ENCODE measurements around the gene SLC19A2. TPM values are rescaled to one million over a fixed set of nuclear protein-coding genes. Genes with fewer than 3 reads are reported as not detected.
A peak's percentile ranks its signal among the peaks of the same experiment; 100 is the strongest.
"Not testable (repeated sequence)": the region's sequence is repeated elsewhere in the genome, so short reads cannot be mapped to it uniquely, and the experiment has no call there.

SLC19A2 gene
- polyA plus RNA-seq, 1 donor from 2014 or later = 0.16 TPM

- Mint-ChIP-seq H3K27ac (no peak overlapping the region), H3K9me3 (no peaks in the 10 kb centered on the region), H3K4me1 (peaks cover 0 to 1% (median 0%) of the 10 kb centered on the region in 3 donors), H3K27me3 (no peaks in the 10 kb centered on the region), H3K4me3 (no peak overlapping the region), H3K36me3 (no peaks in the 10 kb centered on the region)
Observed at GRCh38 chr1:169517558-169518186, 31.9 kb upstream of the SLC19A2 start.

GRCh38 chr1:169515641-169516040 lies 29.9 kb upstream of the SLC19A2 start:
- H3K4me1 Mint-ChIP-seq = peaks cover 0 to 1% (median 0%) of the 10 kb centered on the region in 3 donors
- H3K4me3 Mint-ChIP-seq = no peak overlapping the region
- no peaks in the 10 kb centered on the region for H3K36me3 Mint-ChIP-seq
- H3K27me3 Mint-ChIP-seq = no peaks in the 10 kb centered on the region
- no peak overlapping the region for H3K27ac Mint-ChIP-seq
- H3K9me3 Mint-ChIP-seq = no peaks in the 10 kb centered on the region

GRCh38 chr1:169514566-169515270 lies 29.0 kb upstream of the SLC19A2 start:
- no peaks in the 10 kb centered on the region for H3K27me3 Mint-ChIP-seq
- no peaks in the 10 kb centered on the region for H3K9me3 Mint-ChIP-seq
- H3K4me1 Mint-ChIP-seq = peaks cover 0 to 1% (median 0%) of the 10 kb centered on the region in 3 donors
- no peak overlapping the region for H3K4me3 Mint-ChIP-seq
- H3K27ac Mint-ChIP-seq = no peak overlapping the region
- no peaks in the 10 kb centered on the region for H3K36me3 Mint-ChIP-seq

- no peak overlapping the region for H3K4me3 Mint-ChIP-seq
- no peak overlapping the region for H3K27ac Mint-ChIP-seq
- H3K9me3 Mint-ChIP-seq = no peaks in the 10 kb centered on the region
- H3K36me3 Mint-ChIP-seq = no peaks in the 10 kb centered on the region
- peaks cover 3 to 7% (median 6%) of the 10 kb centered on the region in 3 donors for H3K4me1 Mint-ChIP-seq
- no peaks in the 10 kb centered on the region for H3K27me3 Mint-ChIP-seq
Observed at GRCh38 chr1:169513208-169513607, 27.5 kb upstream of the SLC19A2 start.

GRCh38 chr1:169511316-169512005 lies 25.7 kb upstream of the SLC19A2 start:
- no peak overlapping the region for H3K4me3 Mint-ChIP-seq
- H3K27me3 Mint-ChIP-seq = no peaks in the 10 kb centered on the region
- no peaks in the 10 kb centered on the region for H3K36me3 Mint-ChIP-seq
- peaks cover 6 to 10% (median 6%) of the 10 kb centered on the region in 3 donors for H3K4me1 Mint-ChIP-seq
- no peaks in the 10 kb centered on the region for H3K9me3 Mint-ChIP-seq
- no peak overlapping the region for H3K27ac Mint-ChIP-seq

- H3K4me3 Mint-ChIP-seq = no peak overlapping the region
- H3K27ac Mint-ChIP-seq = no peak overlapping the region
- peaks cover 6 to 10% (median 6%) of the 10 kb centered on the region in 3 donors for H3K4me1 Mint-ChIP-seq
- no peaks in the 10 kb centered on the region for H3K27me3 Mint-ChIP-seq
- no peaks in the 10 kb centered on the region for H3K36me3 Mint-ChIP-seq
- no peaks in the 10 kb centered on the region for H3K9me3 Mint-ChIP-seq
Observed at GRCh38 chr1:169510060-169510459, 24.3 kb upstream of the SLC19A2 start.

GRCh38 chr1:169509354-169509753 lies 23.6 kb upstream of the SLC19A2 start:
- H3K9me3 Mint-ChIP-seq = no peaks in the 10 kb centered on the region
- H3K27me3 Mint-ChIP-seq = no peaks in the 10 kb centered on the region
- H3K4me1 Mint-ChIP-seq = peaks cover 6 to 10% (median 6%) of the 10 kb centered on the region in 3 donors
- no peaks in the 10 kb centered on the region for H3K36me3 Mint-ChIP-seq
- H3K27ac Mint-ChIP-seq = no peak overlapping the region
- no peak overlapping the region for H3K4me3 Mint-ChIP-seq

GRCh38 chr1:169508432-169509338 lies 22.9 kb upstream of the SLC19A2 start:
- H3K27me3 Mint-ChIP-seq = no peaks in the 10 kb centered on the region
- no peak overlapping the region for H3K27ac Mint-ChIP-seq

GRCh38 chr1:169507413-169507812 lies 21.7 kb upstream of the SLC19A2 start:
- no peaks in the 10 kb centered on the region for H3K27me3 Mint-ChIP-seq
- H3K36me3 Mint-ChIP-seq = no peaks in the 10 kb centered on the region
- H3K4me3 Mint-ChIP-seq = no peak overlapping the region
- H3K27ac Mint-ChIP-seq = no peak overlapping the region
- peaks cover 6 to 8% (median 6%) of the 10 kb centered on the region in 3 donors for H3K4me1 Mint-ChIP-seq
- no peaks in the 10 kb centered on the region for H3K9me3 Mint-ChIP-seq

More at GRCh38 chr1:169508432-169509338, 22.9 kb upstream of the SLC19A2 start:
- no peaks in the 10 kb centered on the region for H3K9me3 Mint-ChIP-seq
- peak overlapping the region in 2 of 4 donors; percentile 22 to 67 for H3K4me3 Mint-ChIP-seq
- H3K4me1 Mint-ChIP-seq = peaks cover 6 to 10% (median 6%) of the 10 kb centered on the region in 3 donors
- H3K36me3 Mint-ChIP-seq = no peaks in the 10 kb centered on the region

- not testable (repeated sequence) for H3K9me3 Mint-ChIP-seq, H3K36me3 Mint-ChIP-seq, H3K27ac Mint-ChIP-seq, H3K4me1 Mint-ChIP-seq, H3K4me3 Mint-ChIP-seq, H3K27me3 Mint-ChIP-seq
Observed at GRCh38 chr1:169503601-169504000, 17.9 kb upstream of the SLC19A2 start.

- no peak overlapping the region for H3K4me3 Mint-ChIP-seq
- H3K4me1 Mint-ChIP-seq = no peaks in the 10 kb centered on the region
- H3K27ac Mint-ChIP-seq = no peak overlapping the region
- H3K9me3 Mint-ChIP-seq = peaks cover 0 to 6% (median 5%) of the 10 kb centered on the region in 3 donors
- peaks cover 3% of the 10 kb centered on the region for H3K36me3 Mint-ChIP-seq
- H3K27me3 Mint-ChIP-seq = peaks cover 15% of the 10 kb centered on the region
Observed at GRCh38 chr1:169499807-169500206, 14.1 kb upstream of the SLC19A2 start.

- Mint-ChIP-seq H3K36me3 (peaks cover 3% of the 10 kb centered on the region), H3K9me3 (peaks cover 0 to 6% (median 5%) of the 10 kb centered on the region in 3 donors), H3K27me3 (peaks cover 16% of the 10 kb centered on the region), H3K27ac (no peak overlapping the region), H3K4me1 (no peaks in the 10 kb centered on the region), H3K4me3 (no peak overlapping the region)
Observed at GRCh38 chr1:169497317-169497716, 11.6 kb upstream of the SLC19A2 start.

- peaks cover 18% of the 10 kb centered on the region for H3K27me3 Mint-ChIP-seq
- no peaks in the 10 kb centered on the region for H3K4me1 Mint-ChIP-seq
- H3K4me3 Mint-ChIP-seq = no peak overlapping the region
- H3K27ac Mint-ChIP-seq = no peak overlapping the region
- H3K9me3 Mint-ChIP-seq = peaks cover 0 to 6% (median 5%) of the 10 kb centered on the region in 3 donors
- peaks cover 3% of the 10 kb centered on the region for H3K36me3 Mint-ChIP-seq
Observed at GRCh38 chr1:169495916-169496315, 10.2 kb upstream of the SLC19A2 start.

GRCh38 chr1:169495046-169495775 lies 9.5 kb upstream of the SLC19A2 start:
- no peaks in the 10 kb centered on the region for H3K36me3 Mint-ChIP-seq
- H3K4me1 Mint-ChIP-seq = no peaks in the 10 kb centered on the region
- H3K4me3 Mint-ChIP-seq = no peak overlapping the region
- peaks cover 16% of the 10 kb centered on the region for H3K27me3 Mint-ChIP-seq
- peaks cover 0 to 6% (median 5%) of the 10 kb centered on the region in 3 donors for H3K9me3 Mint-ChIP-seq
- no peak overlapping the region for H3K27ac Mint-ChIP-seq

Measured in IgD-negative memory B cell (primary cell).